Cerebellar cortex (tissue), 1 donor: ENCODE measurements around the gene ZNF830.
"Not testable (repeated sequence)": the region's sequence is repeated elsewhere in the genome, so short reads cannot be mapped to it uniquely, and the experiment has no call there.

Experiments
- DNase-seq: peaks from one replicate; pipeline ENCODE4 v3.0.0-alpha.2; 2015; ENCODE audit warnings: low spot score

ZNF830 gene, protein sequence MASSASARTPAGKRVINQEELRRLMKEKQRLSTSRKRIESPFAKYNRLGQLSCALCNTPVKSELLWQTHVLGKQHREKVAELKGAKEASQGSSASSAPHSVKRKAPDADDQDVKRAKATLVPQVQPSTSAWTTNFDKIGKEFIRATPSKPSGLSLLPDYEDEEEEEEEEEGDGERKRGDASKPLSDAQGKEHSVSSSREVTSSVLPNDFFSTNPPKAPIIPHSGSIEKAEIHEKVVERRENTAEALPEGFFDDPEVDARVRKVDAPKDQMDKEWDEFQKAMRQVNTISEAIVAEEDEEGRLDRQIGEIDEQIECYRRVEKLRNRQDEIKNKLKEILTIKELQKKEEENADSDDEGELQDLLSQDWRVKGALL

DNA sequence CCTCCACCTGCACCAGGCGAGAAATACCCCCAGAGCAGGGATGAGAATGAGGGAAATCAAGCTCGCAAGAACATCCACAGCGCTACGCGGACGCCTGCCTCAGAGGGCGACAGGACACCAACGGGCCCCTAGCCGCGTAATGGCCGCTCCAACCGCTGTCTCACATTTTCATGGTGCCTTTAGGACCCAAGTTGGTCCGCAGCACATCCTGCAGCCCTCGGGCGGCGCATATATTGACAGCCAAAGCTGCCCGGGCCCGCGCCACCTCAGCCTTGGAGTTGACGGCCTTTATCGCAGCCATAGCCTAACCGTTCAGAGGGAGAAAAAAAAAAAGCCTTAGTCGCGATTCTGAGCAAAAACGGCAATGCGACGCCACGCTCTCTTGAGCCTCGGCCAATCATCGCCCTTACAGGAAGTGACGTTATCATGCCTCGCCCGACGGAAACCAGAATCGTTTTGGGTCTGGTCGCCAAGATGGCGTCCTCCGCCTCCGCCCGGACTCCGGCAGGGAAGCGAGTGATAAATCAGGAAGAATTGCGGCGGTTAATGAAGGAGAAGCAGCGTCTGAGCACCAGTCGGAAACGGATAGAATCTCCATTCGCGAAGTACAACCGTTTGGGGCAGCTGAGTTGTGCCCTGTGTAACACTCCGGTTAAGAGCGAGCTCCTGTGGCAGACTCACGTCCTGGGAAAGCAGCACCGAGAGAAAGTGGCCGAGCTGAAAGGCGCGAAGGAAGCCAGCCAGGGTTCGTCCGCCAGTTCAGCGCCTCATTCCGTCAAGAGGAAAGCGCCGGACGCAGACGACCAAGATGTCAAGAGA lies at the start of gene ZNF830, which contains the start of gene CCT6B:
Gene ZNF830 (plus strand): TSS at position 448 of the 819 bp plus-strand sequence. CDS start 27 bp downstream, at position 475.
Gene CCT6B (minus strand): TSS at position 368 of the 819 bp plus-strand sequence. CDS start 67 bp downstream, at position 301.
- peak; percentile 96 for DNase-seq

DNA sequence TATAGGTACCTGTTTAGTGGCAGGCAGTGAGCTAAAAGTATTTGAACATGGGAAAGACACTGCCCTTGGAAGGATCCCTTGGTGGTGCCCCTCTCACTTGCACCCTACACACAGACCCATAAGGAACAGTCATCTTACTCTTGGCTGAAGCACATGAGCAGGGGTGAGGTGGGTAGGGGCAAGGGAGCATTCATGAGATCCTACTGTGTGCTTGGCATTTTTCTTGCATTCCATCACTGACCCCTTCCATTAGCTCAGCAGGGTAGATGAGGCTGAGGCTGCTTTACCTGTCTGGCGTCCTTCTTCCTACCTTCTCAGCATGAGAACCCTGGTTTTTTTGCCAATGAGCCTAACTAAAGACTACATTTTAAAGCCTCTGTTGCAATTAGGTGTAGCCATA lies 48.3 kb upstream of the ZNF830 start:
- DNase-seq, result no peak

DNA sequence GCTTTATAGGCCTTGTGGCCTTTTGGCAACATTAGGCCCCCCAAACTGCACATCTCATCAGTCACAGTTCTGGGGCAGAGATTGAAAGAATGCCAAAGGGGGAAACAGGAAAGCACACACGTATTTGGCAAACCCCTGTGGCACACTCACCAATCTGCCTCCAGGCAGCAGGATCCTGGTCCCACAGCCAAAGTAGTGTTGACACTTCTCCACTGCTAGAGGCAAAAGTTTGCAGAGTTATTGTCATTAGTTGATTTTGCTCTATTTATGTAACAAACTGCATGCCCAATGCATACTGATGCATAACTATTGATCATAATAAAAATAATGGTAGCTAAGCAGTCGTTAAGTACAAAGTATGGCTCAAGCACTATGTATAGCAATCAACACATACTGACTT lies 45.2 kb upstream of the ZNF830 start:
- no peak for DNase-seq

DNA sequence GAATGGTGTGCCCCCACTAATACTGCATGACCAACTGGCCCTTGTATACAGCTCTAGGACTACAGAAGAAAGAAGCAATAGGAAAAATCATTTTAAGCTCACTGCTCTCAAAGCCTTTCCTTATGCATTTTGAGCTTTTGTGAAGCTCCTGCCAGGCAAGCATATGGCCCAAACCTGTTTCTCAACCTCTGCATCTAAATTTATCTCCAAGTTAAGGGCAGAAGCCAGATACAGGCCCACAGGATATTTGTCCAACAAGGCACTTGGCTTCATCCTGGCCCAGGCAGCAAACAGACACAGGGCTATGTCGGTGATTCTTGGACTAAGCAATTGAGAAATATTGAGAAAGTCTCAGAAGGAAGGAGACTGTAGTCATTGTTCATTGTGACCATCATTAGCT lies 44.0 kb upstream of the ZNF830 start:
- peak; percentile 89 for DNase-seq

DNA sequence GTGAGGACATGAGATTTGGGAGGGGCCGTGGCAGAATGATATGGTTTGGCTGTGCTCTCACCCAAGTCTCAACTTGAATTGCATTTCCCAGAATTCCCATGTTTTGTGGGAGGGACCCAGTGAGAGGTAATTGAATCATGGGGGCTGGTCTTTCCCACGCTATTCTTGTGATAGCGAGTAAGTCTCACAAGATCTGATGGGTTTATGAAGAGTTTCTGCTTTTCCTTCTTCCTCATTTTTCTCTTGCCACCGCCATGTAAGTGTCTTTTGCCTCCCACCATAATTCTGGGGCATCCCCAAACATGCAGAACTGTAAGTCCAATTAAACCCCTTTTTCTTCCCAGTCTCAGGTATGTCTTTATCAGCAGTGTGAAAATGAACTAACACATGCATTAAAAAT lies 40.7 kb upstream of the ZNF830 start:
- no peak for DNase-seq

DNA sequence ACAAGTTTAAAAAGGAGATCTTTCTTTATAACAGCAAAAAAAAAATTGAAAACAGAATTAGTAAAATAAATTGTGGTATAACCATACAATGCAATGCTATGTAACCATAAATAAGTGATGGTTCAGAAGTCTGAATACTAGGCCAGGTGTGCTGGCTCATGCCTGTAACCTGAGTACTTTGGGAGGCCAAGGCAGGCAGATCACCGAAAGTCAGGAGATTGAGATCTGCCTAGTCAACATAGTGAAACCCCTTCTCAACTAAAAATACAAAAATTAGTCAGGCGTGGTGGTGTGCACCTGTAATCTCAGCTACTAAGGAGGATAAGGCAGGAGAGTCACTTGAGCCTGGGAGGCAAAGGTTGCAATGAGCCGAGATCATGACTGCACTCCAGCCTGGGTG lies 34.7 kb upstream of the ZNF830 start:
- DNase-seq, result no peak

DNA sequence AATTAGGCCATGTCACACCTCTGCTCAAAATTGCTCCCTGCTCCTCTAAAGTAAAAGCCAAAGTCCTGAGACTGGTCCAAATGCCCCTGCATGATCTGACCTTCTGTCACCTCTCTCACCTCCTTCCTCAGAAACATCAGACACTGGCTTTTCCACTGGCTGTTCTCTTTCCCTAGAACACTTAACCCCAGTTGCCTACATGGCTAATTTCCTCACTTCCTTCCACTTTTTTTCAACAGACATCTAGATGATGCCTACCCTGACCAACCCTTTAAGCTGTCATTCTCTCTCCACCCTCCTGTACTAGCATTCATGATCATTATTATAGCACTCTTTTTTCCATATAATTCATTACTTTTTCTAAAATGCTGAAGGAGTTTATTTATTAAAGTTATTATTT lies 31.1 kb upstream of the ZNF830 start:
- no peak for DNase-seq

DNA sequence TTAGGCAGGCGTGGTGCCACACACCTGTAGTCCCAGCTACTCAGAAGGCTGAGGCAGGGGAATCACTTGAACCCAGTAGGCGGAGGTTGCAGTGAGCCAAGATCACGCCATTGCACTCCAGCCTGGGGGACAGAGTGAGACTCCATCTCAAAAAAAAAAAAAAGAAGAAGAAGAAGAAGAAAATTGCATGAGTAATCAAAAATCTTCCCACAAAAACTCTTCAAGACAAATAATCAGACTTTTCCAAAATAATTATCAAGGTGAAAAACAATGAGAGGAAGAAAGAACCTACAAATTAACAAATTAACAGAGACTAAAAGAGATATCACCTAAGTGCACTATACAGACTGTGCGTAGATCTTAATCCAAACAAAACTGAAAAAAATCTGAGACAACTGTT lies 10.6 kb upstream of the ZNF830 start:
- not testable (repeated sequence) for DNase-seq

DNA sequence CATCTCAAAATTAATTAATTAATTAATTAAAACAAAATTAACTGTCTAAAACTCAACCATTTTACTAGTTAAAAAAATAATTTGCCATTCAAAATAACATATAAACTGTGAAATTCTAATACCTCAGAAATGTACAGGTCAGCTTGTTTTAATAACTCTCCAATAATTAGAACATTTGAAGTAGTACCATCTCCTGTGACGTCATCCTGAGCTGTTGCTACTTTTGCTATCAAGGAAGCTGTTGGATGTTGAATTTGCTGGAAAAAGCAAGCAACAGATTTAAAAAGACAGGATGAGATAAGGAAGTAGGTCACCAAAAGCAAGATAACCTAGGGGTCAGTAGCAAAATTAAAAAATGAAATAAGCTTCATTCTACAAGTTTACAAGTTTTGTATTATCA lies 2.9 kb upstream of the ZNF830 start:
- DNase-seq, result no peak

DNA sequence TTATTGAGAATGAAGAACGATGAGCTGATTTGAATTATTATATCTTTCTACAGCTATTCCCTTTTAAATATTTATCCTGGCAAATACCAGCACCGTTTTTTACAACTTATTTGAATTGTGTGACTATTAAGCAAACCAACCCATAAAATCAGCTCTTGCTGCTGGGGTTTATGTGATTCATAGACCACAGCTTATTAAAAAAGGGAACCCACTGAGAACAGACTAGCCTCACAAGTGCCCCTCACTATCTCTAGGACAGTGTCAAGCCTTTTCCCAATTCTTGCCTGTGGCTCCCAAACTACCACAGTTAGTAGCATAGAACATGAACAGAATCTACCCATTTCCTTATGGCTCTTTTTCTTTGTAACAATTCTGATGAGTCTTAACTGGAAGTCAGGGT lies 12.8 kb downstream of the ZNF830 start:
- no peak for DNase-seq

DNA sequence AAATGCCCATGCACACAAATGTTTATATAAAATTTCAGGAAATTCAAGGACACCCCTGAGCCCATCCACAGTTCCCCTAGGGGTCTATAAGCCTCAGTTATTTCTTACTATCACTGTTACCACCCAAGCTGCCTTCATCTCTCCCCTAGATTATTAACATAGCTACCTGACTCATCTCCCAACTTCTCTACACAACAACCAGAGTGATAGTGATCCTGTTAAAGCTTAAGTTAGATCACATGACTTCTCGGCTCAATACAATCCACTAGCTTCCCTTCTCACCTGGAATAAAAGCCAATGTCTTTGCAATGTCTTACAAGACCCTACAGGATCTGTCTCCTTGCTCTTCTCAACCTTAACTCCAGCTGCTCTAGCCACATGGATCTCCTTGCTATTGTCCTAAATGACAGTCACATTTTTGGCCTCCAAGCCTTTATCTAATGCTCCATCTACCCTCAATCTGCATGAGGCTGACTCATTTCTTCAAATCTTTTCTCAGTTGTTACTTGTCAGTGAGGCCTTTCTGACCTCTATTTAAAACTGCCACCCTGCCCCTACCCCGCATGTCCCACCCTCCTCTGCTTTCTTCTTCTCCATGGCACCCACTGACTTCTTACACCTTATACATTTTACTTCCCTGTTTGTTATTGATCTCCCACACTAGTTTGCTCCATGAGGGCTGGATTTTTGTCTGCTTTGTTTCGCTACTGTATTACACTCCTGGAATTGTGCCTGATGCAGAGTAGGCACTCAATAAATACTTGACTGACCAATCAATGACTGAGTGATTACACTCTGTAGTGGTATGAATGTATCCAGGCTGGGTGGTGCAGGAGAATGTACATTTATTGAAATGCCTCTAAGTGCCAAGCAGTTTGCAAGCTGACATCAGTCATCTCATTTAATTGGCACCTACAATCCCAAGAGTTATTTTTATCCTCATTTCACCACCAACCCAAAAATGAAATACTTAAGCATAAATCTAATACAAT lies 13.8 kb downstream of the ZNF830 start:
- DNase-seq, result no peak

DNA sequence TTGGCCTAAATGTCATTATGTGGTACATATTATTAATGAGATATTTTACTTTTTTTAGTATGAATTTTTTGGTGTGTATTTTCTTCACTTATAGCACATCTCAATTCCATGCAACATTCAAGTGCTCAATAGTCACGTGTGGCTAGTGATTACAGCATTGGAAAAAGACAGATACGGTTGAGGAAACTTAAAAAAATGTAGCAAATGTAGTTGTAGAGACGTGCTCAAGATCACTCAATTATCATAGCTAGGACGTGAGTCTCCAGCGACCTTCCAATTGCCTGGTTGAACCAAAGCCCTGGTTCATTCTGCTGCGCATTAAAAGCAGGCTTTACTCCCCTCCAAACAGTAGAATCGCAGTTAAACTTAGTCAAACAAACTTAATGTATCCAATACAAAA lies 17.8 kb downstream of the ZNF830 start:
- no peak for DNase-seq

DNA sequence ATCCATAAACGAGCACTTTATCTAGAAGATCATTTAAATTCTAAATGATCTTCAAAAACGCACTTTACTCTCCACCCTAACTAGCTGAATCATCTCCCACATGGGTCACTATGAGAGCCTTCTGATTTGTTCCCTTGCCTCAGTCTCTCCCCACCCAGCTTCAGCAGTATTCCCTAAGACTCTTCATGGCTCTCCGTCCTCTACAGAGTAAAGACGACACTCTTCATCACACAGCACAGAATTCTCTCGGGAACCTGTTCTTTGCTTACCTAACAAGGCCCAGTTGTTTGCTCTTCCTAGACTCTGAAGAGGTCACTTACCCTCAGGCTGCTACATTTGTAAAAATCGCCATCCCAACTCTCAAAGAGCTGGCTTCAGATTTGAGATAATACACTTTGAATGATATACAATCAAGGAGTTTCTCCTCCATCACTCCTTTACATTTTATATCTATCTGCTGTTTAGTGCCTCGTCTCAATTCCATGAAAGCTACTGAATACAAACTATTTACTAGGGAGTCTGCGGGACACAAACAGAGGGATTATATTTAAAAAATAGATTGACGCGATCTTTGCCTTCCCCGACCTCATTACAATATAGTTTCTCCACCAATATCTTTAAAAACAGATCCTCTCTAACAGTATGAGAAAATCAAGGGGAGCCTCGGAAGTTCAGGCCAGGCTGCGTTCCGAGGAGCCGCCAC lies 18.5 kb downstream of the ZNF830 start:
- DNase-seq, result no peak

DNA sequence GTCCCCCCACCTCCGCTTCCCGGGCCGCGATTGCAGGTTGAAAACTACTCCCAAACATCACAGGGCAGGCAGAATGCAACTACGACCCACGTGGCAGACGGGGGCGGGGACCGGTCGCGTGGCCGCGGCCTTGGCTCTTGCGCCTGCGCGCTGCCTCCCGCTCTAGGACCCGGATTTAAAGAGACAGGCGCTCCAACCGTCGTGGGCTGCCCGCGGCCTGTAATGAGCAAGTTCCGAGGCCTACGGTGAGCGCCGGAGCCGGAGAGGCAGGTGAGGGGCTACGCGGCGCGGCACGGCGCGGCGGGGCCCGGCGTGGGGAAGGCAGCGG lies 19.0 kb downstream of the ZNF830 start, which contains the start of gene LIG3:
Gene LIG3 (plus strand): TSS at position 160 of the 328 bp plus-strand sequence. CDS start 2,494 bp downstream, outside the sequence.
- DNase-seq, result peak; percentile 92

DNA sequence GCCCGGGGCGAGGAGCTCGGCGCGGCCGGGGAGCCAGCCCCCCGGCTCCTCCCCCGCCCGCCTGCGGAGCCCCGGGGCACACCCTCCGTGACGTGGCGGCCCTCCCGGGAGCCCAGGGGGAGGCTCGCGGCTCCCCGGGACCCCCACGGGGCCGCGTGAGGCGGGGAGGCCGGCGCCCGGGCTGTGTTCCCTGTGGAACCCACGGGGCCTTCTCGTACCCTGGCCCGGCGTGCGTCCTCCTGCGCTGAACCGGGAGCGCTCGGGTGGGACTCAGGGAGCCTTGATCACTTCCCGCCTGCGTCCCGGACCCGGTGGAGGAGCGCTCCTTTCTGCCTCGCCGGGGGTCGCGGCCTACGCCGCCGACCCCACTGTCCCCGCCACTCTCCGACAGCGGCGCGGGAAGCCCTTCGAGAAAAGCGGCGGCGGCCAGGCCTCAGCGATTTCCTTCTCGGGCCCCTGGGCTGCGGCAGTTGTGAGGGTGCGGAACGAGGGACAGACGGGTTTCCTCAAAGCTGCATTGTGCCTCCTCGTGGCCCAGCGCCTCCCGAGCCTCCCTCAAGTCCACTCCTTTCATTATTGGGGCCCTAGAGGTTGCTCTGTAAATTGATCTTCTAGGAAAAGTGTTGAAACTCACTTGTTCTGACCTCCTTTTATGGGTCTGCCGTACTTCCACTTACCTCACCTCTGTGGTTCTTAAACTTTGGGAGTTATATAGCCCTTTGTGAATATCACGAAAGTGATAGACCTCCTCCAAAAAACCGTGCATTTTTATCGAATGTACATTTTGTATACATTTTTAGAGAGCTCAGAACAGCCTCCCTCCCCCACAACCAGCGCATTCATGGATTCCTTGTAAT lies 19.6 kb downstream of the ZNF830 start:
- DNase-seq, result peak; percentile 69

DNA sequence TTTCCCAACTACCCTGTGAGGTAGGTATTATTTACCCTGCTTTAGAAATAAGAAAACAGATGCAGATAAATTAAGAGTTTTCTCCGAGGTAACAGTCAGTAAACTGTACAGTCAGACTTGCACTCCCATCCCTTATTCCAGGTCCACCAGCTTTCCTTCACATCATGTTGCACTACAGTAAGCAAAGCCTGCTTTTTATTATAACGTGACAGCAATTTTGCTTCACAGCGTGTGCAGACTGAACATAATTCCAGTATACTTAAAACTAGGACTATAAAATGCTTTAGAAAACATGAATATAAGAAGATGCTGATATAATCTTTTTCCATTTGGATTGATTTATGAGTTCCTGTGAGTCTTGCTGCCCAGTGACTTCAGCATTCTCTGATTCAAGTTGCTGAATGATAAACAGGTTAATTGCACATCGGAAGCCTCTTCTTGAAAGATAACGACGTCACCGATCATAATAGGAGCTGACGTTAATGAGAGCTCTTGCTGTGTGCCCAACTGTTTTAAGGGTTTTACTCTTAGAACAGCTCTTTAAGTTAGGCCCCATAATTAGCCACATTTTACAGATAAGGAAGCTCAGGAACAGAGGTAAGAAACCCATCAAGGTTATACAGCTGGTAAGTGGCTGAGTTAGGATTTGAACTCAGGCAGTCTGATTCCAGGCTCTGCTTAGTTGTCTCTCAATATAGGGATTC lies 20.4 kb downstream of the ZNF830 start:
- peak; percentile 13 for DNase-seq

DNA sequence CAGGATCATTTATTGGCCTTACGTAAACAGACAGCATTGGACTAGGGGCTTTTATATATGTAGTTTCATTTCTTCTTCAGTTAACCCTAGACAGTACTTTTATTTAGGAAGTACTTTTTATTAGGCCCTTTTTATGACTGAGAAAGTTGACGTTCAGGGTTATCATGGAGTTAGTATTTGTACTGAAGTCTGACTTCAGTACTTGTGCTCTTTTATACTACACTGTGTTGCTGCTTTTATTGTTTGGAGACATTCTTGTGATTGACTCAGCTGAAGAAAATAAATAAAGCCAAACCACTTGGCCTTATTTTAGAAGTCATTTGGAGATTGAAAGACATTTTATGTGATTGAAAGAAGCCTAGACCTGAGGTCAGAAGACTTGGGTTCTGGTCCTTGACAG lies 25.9 kb downstream of the ZNF830 start:
- DNase-seq, result no peak

DNA sequence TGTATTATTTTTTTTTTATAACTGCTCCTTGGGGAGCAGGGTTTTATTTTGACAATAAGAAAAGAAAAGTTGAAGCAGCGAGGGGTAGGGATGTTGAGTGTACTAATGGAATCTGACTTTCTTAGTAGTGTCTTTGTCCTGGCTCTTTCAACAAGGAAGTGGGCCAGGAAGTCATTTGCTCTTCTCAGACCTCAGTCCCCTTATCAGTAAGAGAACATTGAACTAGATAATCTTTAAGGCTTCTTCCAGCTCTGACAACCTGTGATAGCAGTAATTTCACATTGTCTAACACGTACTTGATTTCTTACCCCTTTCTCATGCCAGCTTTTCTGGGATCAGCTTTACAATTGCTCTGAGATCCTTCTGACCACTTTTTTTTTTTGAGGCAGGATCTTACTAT lies 27.3 kb downstream of the ZNF830 start:
- no peak for DNase-seq

DNA sequence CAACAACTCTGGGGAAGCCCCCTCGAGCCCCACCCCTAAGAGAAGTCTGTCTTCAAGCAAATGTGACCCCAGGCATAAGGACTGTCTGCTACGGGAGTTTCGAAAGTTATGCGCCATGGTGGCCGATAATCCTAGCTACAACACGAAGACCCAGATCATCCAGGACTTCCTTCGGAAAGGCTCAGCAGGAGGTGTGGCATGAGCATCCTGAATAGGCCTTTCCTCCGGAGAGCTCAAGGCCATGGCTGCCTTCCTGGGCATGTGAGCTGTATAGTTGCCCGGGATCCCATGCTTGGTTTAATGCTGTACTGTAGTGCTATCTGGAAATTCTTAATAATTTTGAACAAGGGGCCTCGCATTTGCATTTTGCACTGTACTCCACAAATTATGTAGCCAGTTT lies 28.1 kb downstream of the ZNF830 start:
- DNase-seq, result no peak

DNA sequence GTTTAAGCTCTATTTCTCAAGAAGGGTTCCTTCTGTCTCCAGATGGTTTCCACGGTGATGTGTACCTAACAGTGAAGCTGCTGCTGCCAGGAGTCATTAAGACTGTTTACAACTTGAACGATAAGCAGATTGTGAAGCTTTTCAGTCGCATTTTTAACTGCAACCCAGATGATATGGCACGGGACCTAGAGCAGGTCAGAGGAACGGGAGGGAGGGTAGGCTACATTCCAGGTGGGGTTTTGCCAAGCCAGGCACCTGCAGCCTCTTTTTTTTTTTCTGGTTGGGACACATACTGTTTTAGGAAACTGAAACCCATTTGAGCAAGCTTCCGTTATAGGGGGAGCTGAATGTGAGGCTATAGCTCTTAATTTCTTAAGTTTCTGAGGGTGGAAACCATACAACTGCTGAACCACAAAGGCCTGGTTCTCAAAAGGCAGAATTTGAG lies 29.6 kb downstream of the ZNF830 start:
- no peak for DNase-seq
